Measurements from ENCODE around the gene MALT1. TPM values are rescaled to one million over a fixed set of nuclear protein-coding genes. Genes with fewer than 3 reads are reported as not detected.

The MALT1 gene
- total RNA-seq, 1 experiment from 2014 or later = 28.5 TPM

DNA sequence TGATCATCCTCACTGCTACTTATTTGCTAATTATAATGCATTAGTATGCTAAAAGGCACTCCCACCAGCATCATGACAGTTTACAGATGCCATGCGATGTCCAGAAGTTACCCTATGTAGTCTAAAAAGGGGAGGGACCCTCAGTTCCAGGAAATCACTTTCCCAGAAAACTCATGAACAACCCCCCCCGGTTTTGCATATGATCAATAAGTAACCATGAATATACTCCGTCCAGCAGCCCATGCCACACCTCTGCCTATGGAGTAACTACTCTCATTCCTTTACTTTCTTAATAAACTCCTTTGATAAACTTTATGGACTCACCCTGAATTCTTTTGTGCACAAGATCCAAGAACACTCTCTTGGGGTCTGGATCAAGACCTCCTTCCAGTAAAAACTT is 86.8 kb downstream of the MALT1 start:
- TF ChIP-seq, protein P1, sequence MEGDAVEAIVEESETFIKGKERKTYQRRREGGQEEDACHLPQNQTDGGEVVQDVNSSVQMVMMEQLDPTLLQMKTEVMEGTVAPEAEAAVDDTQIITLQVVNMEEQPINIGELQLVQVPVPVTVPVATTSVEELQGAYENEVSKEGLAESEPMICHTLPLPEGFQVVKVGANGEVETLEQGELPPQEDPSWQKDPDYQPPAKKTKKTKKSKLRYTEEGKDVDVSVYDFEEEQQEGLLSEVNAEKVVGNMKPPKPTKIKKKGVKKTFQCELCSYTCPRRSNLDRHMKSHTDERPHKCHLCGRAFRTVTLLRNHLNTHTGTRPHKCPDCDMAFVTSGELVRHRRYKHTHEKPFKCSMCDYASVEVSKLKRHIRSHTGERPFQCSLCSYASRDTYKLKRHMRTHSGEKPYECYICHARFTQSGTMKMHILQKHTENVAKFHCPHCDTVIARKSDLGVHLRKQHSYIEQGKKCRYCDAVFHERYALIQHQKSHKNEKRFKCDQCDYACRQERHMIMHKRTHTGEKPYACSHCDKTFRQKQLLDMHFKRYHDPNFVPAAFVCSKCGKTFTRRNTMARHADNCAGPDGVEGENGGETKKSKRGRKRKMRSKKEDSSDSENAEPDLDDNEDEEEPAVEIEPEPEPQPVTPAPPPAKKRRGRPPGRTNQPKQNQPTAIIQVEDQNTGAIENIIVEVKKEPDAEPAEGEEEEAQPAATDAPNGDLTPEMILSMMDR (IDR thresholded peaks at IDR 0.05; ENCODE audit: unreplicated experiment) = no peak
- BruUV-seq (replicated peaks) = no TSS peak
- Mint-ChIP-seq H3K9me3 (ENCODE audit: unreplicated experiment) (no peaks in the 10 kb centered on the region), H3K36me3 (ENCODE audit: insufficient read depth, unreplicated experiment) (no peaks in the 10 kb centered on the region), H3K27ac (ENCODE audit: low read depth, unreplicated experiment) (no peak overlapping the region), H3K27me3 (ENCODE audit: insufficient read depth, unreplicated experiment) (no peaks in the 10 kb centered on the region), H3K4me1 (ENCODE audit: insufficient read depth, unreplicated experiment) (no peaks in the 10 kb centered on the region), H3K4me3 (ENCODE audit: unreplicated experiment) (no peak overlapping the region)
- POLR2A ChIA-PET = no interaction called here
- CTCF ChIA-PET = interaction anchor here (2.1 kb wide), 1 partner anchor 228 kb away, joined by 6 read pairs; no protein-coding TSS in a partner anchor
- intact Hi-C loops (cut with micrococcal nuclease) = no loop called here
- DNase-seq (ENCODE audit: unreplicated experiment) = no peak

DNA sequence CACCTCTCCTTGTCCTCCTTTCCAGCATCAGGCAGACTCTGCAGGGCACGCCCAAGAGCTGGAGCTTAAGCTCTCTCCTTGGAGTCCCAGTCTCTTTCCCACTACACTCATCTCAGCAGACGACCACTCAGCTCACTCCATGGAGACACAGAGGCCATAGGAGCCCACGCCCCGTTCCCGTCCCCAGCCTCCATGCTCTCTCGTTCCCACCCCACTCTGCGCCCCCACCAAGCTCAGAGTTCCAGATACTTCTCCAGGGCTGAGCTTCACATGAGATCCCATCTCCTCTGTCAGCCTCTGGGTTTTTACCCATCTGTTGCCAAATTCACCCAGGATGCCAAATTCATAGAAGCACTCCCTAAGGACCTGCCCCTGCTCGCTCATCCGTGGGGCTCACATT is 87.3 kb downstream of the MALT1 start:
- no peak overlapping the region for H3K4me3 Mint-ChIP-seq (ENCODE audit: unreplicated experiment)
- no peak overlapping the region for H3K27ac Mint-ChIP-seq (ENCODE audit: low read depth, unreplicated experiment)
- H3K9me3 Mint-ChIP-seq (ENCODE audit: unreplicated experiment) = no peaks in the 10 kb centered on the region
- no peak for DNase-seq (ENCODE audit: unreplicated experiment)
- H3K27me3 Mint-ChIP-seq (ENCODE audit: insufficient read depth, unreplicated experiment) = no peaks in the 10 kb centered on the region
- intact Hi-C loops (cut with micrococcal nuclease) = no loop called here
- TF ChIP-seq, protein P1 (IDR thresholded peaks at IDR 0.05; ENCODE audit: unreplicated experiment) = no peak
- ChIA-PET POLR2A (no interaction called here), CTCF (interaction anchor here (2.1 kb wide), 1 partner anchor 229 kb away, joined by 6 read pairs; no protein-coding TSS in a partner anchor)
- no TSS peak for BruUV-seq (replicated peaks)
- H3K36me3 Mint-ChIP-seq (ENCODE audit: insufficient read depth, unreplicated experiment) = no peaks in the 10 kb centered on the region
- H3K4me1 Mint-ChIP-seq (ENCODE audit: insufficient read depth, unreplicated experiment) = no peaks in the 10 kb centered on the region

DNA sequence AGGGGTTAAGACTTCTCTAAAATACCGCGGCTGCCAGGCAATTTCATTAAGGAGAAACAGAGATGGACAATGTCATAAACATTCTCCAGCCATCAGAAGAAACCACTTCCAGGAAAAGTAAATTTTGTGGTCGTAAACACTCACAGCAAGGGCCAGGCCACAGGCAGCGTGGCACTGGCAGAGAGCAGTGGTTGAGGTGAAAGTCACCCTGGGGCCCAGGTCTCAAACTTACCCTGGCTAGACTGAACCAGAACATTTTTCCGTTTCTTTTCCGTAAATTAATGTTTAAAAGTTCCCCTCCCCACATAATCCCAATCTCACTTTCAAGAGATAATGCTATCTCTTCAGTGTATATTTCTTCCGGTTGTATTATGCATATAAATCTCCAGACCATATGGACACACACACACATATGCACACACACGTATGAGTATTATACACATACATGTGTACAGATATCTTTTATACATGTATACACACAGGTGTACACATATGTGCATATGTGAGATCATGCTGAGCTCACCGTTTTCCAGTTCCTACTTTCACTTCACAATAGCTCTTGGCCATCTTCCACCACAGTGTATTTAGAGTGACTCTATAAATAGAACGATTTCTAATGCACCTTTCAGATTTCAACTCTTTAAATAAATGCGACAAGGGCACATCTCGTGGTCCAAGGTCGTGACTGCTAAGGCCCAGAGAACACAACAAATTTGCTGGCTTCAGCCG is 90.1 kb downstream of the MALT1 start:
- no TSS peak for BruUV-seq (replicated peaks)
- no peaks in the 10 kb centered on the region for H3K4me1 Mint-ChIP-seq (ENCODE audit: insufficient read depth, unreplicated experiment)
- no peaks in the 10 kb centered on the region for H3K9me3 Mint-ChIP-seq (ENCODE audit: unreplicated experiment)
- ChIA-PET POLR2A (no interaction called here), CTCF (interaction anchor here (0.6 to 12.4 kb wide), 3 partner anchors 15 to 230 kb away, joined by 3 to 217 read pairs (median 4); no protein-coding TSS in a partner anchor)
- no peak overlapping the region for H3K27ac Mint-ChIP-seq (ENCODE audit: low read depth, unreplicated experiment)
- peaks cover 20% of the 10 kb centered on the region for H3K27me3 Mint-ChIP-seq (ENCODE audit: insufficient read depth, unreplicated experiment)
- intact Hi-C loops (cut with micrococcal nuclease) = loop anchor here (5.0 kb wide), 1 partner anchor 89 kb away; the partner anchor contains the start of gene MALT1
- DNase-seq (ENCODE audit: unreplicated experiment) = no peak
- no peak overlapping the region for H3K4me3 Mint-ChIP-seq (ENCODE audit: unreplicated experiment)
- no peaks in the 10 kb centered on the region for H3K36me3 Mint-ChIP-seq (ENCODE audit: insufficient read depth, unreplicated experiment)
- TF ChIP-seq, protein P1 (IDR thresholded peaks at IDR 0.05; ENCODE audit: unreplicated experiment) = no peak

DNA sequence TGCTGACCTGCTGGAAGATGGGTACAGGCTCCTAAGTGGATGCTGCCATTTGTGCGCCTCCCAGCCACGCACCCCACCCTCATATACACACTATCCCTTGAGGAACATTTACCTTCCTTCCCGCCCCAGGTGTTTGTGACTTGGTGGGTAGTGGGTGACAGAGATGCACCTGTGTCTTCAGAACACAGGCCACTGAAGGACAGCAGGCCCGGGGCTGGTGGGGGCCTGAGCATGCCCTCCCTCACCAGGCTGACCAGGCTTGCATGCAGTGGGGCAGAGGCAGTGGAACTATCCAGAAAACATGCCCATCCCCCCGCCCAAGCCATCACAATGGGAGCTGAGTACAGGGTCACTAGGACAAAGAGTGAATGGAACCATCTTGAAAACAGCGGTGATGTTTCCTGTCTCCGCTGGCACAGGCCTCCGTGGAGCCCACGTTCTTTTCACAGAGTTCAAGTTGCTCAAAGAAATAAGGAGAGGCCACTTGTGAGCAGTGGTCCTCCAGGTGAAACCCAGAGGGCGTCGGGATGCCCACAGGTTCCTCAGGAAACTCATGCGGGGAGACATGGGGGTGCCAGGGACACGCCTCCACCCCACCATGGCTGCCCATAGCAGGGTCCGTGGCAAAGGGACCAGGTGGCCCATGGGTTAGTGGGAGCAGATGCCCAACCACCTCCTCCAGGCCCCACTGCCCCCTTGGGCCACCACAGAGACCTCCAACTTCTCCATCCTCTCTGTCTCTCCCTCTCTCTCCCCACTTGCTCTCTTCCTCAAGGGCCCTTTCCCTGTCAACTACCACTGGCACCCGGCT is 90.9 kb downstream of the MALT1 start:
- ChIA-PET POLR2A (interaction anchor here (0.6 kb wide), 1 partner anchor 235 kb away, joined by 3 read pairs; no protein-coding TSS in a partner anchor), CTCF (interaction anchor here (0.6 to 12.4 kb wide), 8 partner anchors 11 to 367 kb away, joined by 3 to 217 read pairs (median 8); no protein-coding TSS in a partner anchor)
- intact Hi-C loops (cut with micrococcal nuclease) = loop anchor here (5.0 kb wide), 1 partner anchor 90 kb away; the partner anchor contains the start of gene MALT1
- no peak overlapping the region for H3K4me3 Mint-ChIP-seq (ENCODE audit: unreplicated experiment)
- H3K9me3 Mint-ChIP-seq (ENCODE audit: unreplicated experiment) = no peaks in the 10 kb centered on the region
- H3K27ac Mint-ChIP-seq (ENCODE audit: low read depth, unreplicated experiment) = no peak overlapping the region
- BruUV-seq (replicated peaks) = no TSS peak
- TF ChIP-seq, protein P1 (IDR thresholded peaks at IDR 0.05; ENCODE audit: unreplicated experiment) = no peak
- DNase-seq (ENCODE audit: unreplicated experiment) = no peak
- H3K4me1 Mint-ChIP-seq (ENCODE audit: insufficient read depth, unreplicated experiment) = no peaks in the 10 kb centered on the region
- peaks cover 27% of the 10 kb centered on the region for H3K27me3 Mint-ChIP-seq (ENCODE audit: insufficient read depth, unreplicated experiment)
- H3K36me3 Mint-ChIP-seq (ENCODE audit: insufficient read depth, unreplicated experiment) = no peaks in the 10 kb centered on the region
